HepG2 (cell line): ENCODE data around the gene TGM2. TPM values are rescaled to one million over a fixed set of nuclear protein-coding genes. Genes with fewer than 3 reads are reported as not detected.
A peak's percentile ranks its signal among the peaks of the same experiment; 100 is the strongest.

Source experiments
- BRCA1 ChIP-seq: sonication (generic); formaldehyde crosslinking; IDR thresholded peaks from 2 replicates; pipeline ENCODE4 v1.4.0; 2020; ENCODE audit warnings: missing genetic modification reagents
- CC2D1A ChIP-seq: sonication (generic); formaldehyde crosslinking; IDR thresholded peaks from 2 replicates; pipeline ENCODE4 v1.8.1; 2023; ENCODE audit warnings: mild to moderate bottlenecking, missing genetic modification reagents
- CSRNP1 ChIP-seq: sonication (generic); formaldehyde crosslinking; IDR thresholded peaks from 2 replicates; pipeline ENCODE4 v1.8.1; 2023; ENCODE audit warnings: mild to moderate bottlenecking, missing genetic modification reagents
- ELF4 ChIP-seq: sonication (generic); formaldehyde crosslinking; IDR thresholded peaks from 2 replicates; pipeline ENCODE4 v1.5.0; 2020; ENCODE audit warnings: missing genetic modification reagents, mild to moderate bottlenecking, moderate library complexity, borderline replicate concordance
- ETV6 ChIP-seq: sonication (generic); formaldehyde crosslinking; conservative IDR thresholded peaks from 2 replicates; pipeline ENCODE4 v1.4.0; 2020; ENCODE audit warnings: missing genetic modification reagents
- GATA4 ChIP-seq: sonication (generic); IDR thresholded peaks from 2 replicates; pipeline ENCODE4 v1.6.1; 2016; ENCODE audit warnings: antibody characterized with exemption, low read depth, borderline replicate concordance
- GLI4 ChIP-seq: sonication (generic); formaldehyde crosslinking; IDR thresholded peaks from 2 replicates; pipeline ENCODE4 v1.5.1; 2020; ENCODE audit warnings: missing genetic modification reagents, mild to moderate bottlenecking, moderate library complexity, borderline replicate concordance
- HNF4G ChIP-seq, 2 experiments: sonication (generic) in 1 of 2; formaldehyde crosslinking in 1 of 2; IDR thresholded peaks; 2 replicates each; pipeline versions ENCODE4 v1.4.0 to v1.6.1; 2011 to 2020; ENCODE audit warnings: borderline replicate concordance in 2 of 2, low read depth in 2 of 2, mild to moderate bottlenecking in 2 of 2, low read length in 1 of 2, missing genetic modification reagents in 1 of 2, moderate library complexity in 1 of 2
- MYPOP ChIP-seq: sonication (generic); formaldehyde crosslinking; IDR thresholded peaks from 2 replicates; pipeline ENCODE4 v1.8.1; 2023; ENCODE audit warnings: mild to moderate bottlenecking, moderate library complexity, missing genetic modification reagents
- NR2F1 ChIP-seq, 2 experiments: fragments of 450-650 bp in 1 of 2; formaldehyde crosslinking in 1 of 2; IDR thresholded peaks; 2 replicates each; pipeline versions ENCODE4 v1.5.0 to v1.6.1; 2016 to 2020; ENCODE audit warnings: mild to moderate bottlenecking in 1 of 2, missing compliant biosample characterization in 1 of 2, missing genetic modification reagents in 1 of 2, moderate library complexity in 1 of 2
- PHF21A ChIP-seq: sonication (generic); formaldehyde crosslinking; IDR thresholded peaks from 2 replicates; pipeline ENCODE4 v1.5.0; 2020; ENCODE audit warnings: mild to moderate bottlenecking, missing genetic modification reagents
- PPARG ChIP-seq: conservative IDR thresholded peaks from 2 replicates; pipeline ENCODE4 v1.6.1; 2016; ENCODE audit warnings: missing biosample characterization, missing genetic modification reagents
- SIX1 ChIP-seq: sonication (generic); formaldehyde crosslinking; IDR thresholded peaks from 2 replicates; pipeline ENCODE4 v1.4.0; 2020; ENCODE audit warnings: missing genetic modification reagents, borderline replicate concordance
- SP4 ChIP-seq: sonication (generic); formaldehyde crosslinking; IDR thresholded peaks from 2 replicates; pipeline ENCODE4 v1.8.1; 2023; ENCODE audit warnings: mild to moderate bottlenecking, missing genetic modification reagents
- SPEN ChIP-seq: sonication (generic); formaldehyde crosslinking; IDR thresholded peaks from 2 replicates; pipeline ENCODE4 v1.5.1; 2020; ENCODE audit warnings: low read depth, mild to moderate bottlenecking, missing genetic modification reagents
- TBL1XR1 ChIP-seq: fragments of 150-350 bp; IDR thresholded peaks from 2 replicates; pipeline ENCODE4 v1.6.1; 2014; ENCODE audit warnings: borderline replicate concordance, low read length; ENCODE audit not compliant: partially characterized antibody
- ZBTB26 ChIP-seq: IDR thresholded peaks from 2 replicates; pipeline ENCODE4 v1.6.1; 2016; ENCODE audit warnings: missing compliant biosample characterization, missing genetic modification reagents, borderline replicate concordance
- ZEB1 ChIP-seq: IDR thresholded peaks from 2 replicates; pipeline ENCODE4 v1.6.1; 2012; ENCODE audit warnings: mild to moderate bottlenecking, low read depth, inconsistent platforms; ENCODE audit not compliant: insufficient replicate concordance
- ZNF235 ChIP-seq: sonication (generic); formaldehyde crosslinking; IDR thresholded peaks from 2 replicates; pipeline ENCODE4 v1.8.1; 2023; ENCODE audit warnings: mild to moderate bottlenecking, missing genetic modification reagents, borderline replicate concordance
- ZNF556 ChIP-seq: sonication (generic); formaldehyde crosslinking; IDR thresholded peaks from 2 replicates; pipeline ENCODE4 v1.4.0; 2020; ENCODE audit warnings: mild to moderate bottlenecking, missing genetic modification reagents, borderline replicate concordance
- ZNF569 ChIP-seq: sonication (generic); formaldehyde crosslinking; IDR thresholded peaks from 2 replicates; pipeline ENCODE4 v1.5.0; 2020; ENCODE audit warnings: mild to moderate bottlenecking, missing genetic modification reagents, moderate library complexity, borderline replicate concordance
- ZNF605 ChIP-seq: sonication (generic); formaldehyde crosslinking; IDR thresholded peaks from 2 replicates; pipeline ENCODE4 v1.8.0; 2022; ENCODE audit warnings: mild to moderate bottlenecking, missing genetic modification reagents
- ZNF619 ChIP-seq: sonication (generic); formaldehyde crosslinking; IDR thresholded peaks from 2 replicates; pipeline ENCODE4 v1.4.0; 2020; ENCODE audit warnings: mild to moderate bottlenecking, missing genetic modification reagents
- ZNF749 ChIP-seq: sonication (generic); formaldehyde crosslinking; IDR thresholded peaks from 2 replicates; pipeline ENCODE4 v1.8.0; 2022; ENCODE audit warnings: mild to moderate bottlenecking, missing genetic modification reagents, moderate library complexity, borderline replicate concordance
- ZNF776 ChIP-seq: sonication (generic); formaldehyde crosslinking; IDR thresholded peaks from 2 replicates; pipeline ENCODE4 v1.4.0; 2020; ENCODE audit warnings: mild to moderate bottlenecking, missing genetic modification reagents
- polyA plus RNA-seq, 8 experiments: library from polyadenylated mRNA; depleted of rRNA in 3 of 8; stranded (reverse) in 7 of 8; unstranded in 1 of 8; fragments of >200 nt; fragmentation: Illumina TruSeq in 4 of 8; extraction: Trizol in 4 of 8; gene quantifications; 2 replicates each; pipeline versions ENCODE4 v1.2.1 to v1.2.3, GENCODE V29; 2011 to 2016; ENCODE audit warnings: low read depth in 4 of 8, missing spikeins in 1 of 8, mixed read lengths in 1 of 8; ENCODE audit not compliant: insufficient read depth in 1 of 8
- total RNA-seq, 5 experiments: library from RNA; depleted of rRNA; stranded (reverse); fragments of >200 nt; fragmentation: Illumina TruSeq; extraction: Trizol; gene quantifications; 2 replicates each; pipeline ENCODE4 v1.2.3, GENCODE V29; 2016; ENCODE audit warnings: low read depth in 1 of 5

Gene TGM2
- total and polyA plus RNA-seq, 2 of the 13 experiments (the other 11 are each of a cell fraction or from before 2014, with no cell fraction given) = 4.2 to 46.4 TPM

GRCh38 chr20:38165089-38165965 is at the start of gene TGM2 (continued):
- peak; percentile 97 for TF ChIP-seq MYPOP (CRISPR knock-in tag)
- TF ChIP-seq GLI4 (CRISPR knock-in tag) = peak; percentile 96
- TF ChIP-seq PHF21A (CRISPR knock-in tag) = peak; percentile 93
- TF ChIP-seq SP4 (CRISPR knock-in tag) = peak; percentile 91
- peak; percentile 34 for TF ChIP-seq TBL1XR1
- peak; percentile 78; the same call in 1 of the 2 replicates for TF ChIP-seq GATA4
- peak; percentile 66; the same call in 1 of the 2 replicates for TF ChIP-seq ETV6 (CRISPR knock-in tag)
- TF ChIP-seq ZNF619 = no peak; the same call in 1 of the 2 replicates
- TF ChIP-seq CC2D1A (CRISPR knock-in tag) = no peak
- TF ChIP-seq BRCA1 (CRISPR knock-in tag) = no peak
- peak; percentile 64 for TF ChIP-seq SPEN
- TF ChIP-seq PPARG (CRISPR knock-in tag) = peak; percentile 90
- peak; percentile 18; the same call in 1 of the 2 replicates for TF ChIP-seq SIX1
- peak; percentile 87 for TF ChIP-seq ZNF749 (CRISPR knock-in tag)
- peak; percentile 82; the same call in 1 of the 2 replicates for TF ChIP-seq ZNF556 (CRISPR knock-in tag)
- TF ChIP-seq ZEB1 = peak; percentile 62
- no peak for TF ChIP-seq ELF4 (CRISPR knock-in tag)
- peak; percentile 84; the same call in 1 of the 2 replicates for TF ChIP-seq ZNF235 (CRISPR knock-in tag)
- TF ChIP-seq NR2F1 (CRISPR knock-in tag; IDR thresholded peaks at IDR 0.05) = peak in 1 of 2 experiments; percentile 30; a peak in 1 of 4 replicates
- no peak for TF ChIP-seq ZBTB26
- no peak for TF ChIP-seq HNF4G (IDR thresholded peaks at IDR 0.05; ENCODE audit: borderline replicate concordance, low read depth, low read length)
- peak; percentile 53; the same call in 1 of the 2 replicates for TF ChIP-seq HNF4G (CRISPR knock-in tag; IDR thresholded peaks at IDR 0.05; ENCODE audit: borderline replicate concordance, low read depth)
- peak; percentile 89; the same call in 1 of the 2 replicates for TF ChIP-seq ZNF605
- TF ChIP-seq ZNF569 (CRISPR knock-in tag) = no peak
- peak; percentile 84 for TF ChIP-seq CSRNP1
- peak; percentile 92 for TF ChIP-seq ZNF776
